AG04449 (cell line): Measurements from ENCODE around the gene ITIH1.

ENCODE experiments used
- CTCF ChIA-PET: fragments of 350-600 bp; formaldehyde crosslinking; extraction: SDS; loops from one replicate; lab custom pipeline; 2021; ENCODE audit warnings: antibody characterized with exemption; lab: Yijun Ruan, JAX
- POLR2A ChIA-PET: fragments of 400-600, 350-600 bp; formaldehyde crosslinking; extraction: SDS; loops from one replicate; lab custom pipeline; 2020; ENCODE audit warnings: antibody characterized with exemption, inconsistent platforms; lab: Yijun Ruan, JAX
- DNase-seq: peaks from one replicate; pipeline ENCODE4 v3.0.0-alpha.2; 2010; ENCODE audit warnings: low read depth, low spot score
- H3K4me3 ChIP-seq: 2 replicates; pipeline ENCODE4 v1.5.1; 2011; ENCODE audit warnings: low read depth, mild to moderate bottlenecking, control low read depth, low read length
- TF ChIP-seq, protein P1 (sequence below): IDR thresholded peaks from one replicate; pipeline ENCODE4 v1.5.1; 2011; ENCODE audit warnings: mild to moderate bottlenecking, moderate library complexity, low read length, control low read depth, inconsistent platforms; ENCODE audit not compliant: insufficient read depth; ENCODE audit errors: missing control alignments

Gene ITIH1

DNA sequence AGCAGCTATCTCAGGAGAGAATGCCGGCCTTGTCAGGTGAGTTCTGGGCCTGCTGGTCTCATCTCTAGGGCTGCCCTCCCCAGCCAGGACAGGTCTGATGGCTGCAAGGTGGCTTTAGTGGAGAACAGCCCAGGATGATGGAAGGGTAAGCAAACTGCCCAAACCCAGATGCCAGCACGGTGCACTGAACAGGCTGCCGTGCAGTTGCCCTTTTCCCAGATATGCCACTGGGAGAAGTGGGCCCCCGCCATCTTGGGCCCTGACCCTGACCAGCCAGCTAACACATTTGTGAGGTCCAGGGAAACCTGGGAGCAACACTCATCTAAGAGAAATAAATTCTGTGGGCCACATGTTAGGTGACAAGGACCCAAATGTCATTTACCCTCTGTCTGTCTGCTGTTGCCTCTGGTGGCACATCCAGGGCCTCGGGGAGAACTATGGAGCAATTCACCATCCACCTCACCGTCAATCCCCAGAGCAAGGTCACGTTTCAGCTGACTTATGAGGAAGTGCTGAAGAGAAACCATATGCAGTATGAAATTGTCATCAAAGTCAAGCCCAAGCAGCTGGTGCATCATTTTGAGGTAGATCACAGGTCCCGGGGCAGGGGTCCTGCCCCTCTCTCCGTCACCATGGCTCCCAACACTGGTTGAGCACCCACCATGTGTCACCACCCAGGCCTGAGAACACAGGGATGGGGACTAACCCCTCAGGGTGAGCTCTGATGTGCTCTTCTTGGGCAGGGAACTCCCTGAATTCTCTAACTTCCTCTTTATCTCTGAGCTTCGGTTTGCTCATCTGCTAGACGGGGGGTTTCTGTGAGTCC is 1.8 kb downstream of the ITIH1 start:
- ChIA-PET POLR2A (no interaction called here), CTCF (interaction anchor here (1.4 kb wide), 1 partner anchor 11 kb away, joined by 4 read pairs; no protein-coding TSS in a partner anchor)
- TF ChIP-seq, protein P1, sequence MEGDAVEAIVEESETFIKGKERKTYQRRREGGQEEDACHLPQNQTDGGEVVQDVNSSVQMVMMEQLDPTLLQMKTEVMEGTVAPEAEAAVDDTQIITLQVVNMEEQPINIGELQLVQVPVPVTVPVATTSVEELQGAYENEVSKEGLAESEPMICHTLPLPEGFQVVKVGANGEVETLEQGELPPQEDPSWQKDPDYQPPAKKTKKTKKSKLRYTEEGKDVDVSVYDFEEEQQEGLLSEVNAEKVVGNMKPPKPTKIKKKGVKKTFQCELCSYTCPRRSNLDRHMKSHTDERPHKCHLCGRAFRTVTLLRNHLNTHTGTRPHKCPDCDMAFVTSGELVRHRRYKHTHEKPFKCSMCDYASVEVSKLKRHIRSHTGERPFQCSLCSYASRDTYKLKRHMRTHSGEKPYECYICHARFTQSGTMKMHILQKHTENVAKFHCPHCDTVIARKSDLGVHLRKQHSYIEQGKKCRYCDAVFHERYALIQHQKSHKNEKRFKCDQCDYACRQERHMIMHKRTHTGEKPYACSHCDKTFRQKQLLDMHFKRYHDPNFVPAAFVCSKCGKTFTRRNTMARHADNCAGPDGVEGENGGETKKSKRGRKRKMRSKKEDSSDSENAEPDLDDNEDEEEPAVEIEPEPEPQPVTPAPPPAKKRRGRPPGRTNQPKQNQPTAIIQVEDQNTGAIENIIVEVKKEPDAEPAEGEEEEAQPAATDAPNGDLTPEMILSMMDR = no peak
- DNase-seq = no peak
- no peak overlapping the region for H3K4me3 ChIP-seq

DNA sequence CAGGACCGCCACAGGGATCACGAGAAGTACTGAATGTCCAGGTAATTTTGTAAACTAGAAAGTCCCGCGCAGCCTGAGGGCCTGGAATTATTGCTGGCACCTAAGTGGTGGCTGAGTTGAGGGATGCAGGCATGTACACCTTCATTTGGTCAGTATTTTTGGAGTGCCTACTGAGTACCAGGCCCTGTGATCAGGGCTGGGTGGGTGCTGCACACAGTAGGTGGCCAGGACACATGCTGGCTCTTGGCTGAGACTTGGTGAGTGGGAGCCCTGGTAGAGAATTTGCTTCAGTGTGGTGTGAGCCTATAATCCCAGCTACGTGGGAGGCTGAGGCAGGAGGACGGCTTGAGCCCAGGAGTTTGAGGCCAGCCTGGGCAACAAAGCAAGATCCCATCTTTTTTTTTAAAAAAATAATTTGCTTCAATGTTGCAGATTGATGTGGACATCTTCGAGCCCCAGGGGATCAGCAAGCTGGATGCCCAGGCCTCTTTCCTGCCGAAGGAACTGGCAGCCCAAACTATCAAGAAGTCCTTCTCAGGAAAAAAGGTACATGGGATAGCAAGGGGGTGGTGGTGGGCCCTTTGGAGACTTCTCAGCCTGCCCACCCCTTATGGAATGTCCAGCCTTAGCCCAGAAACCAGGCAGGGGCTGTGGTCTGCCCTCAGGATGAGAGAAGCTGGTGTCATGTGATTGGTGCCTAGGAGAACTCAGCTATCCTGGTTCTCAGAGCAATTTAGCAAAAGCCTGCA is 2.6 kb downstream of the ITIH1 start:
- ChIA-PET CTCF (interaction anchor here (1.4 kb wide), 1 partner anchor 10 kb away, joined by 4 read pairs; no protein-coding TSS in a partner anchor), POLR2A (no interaction called here)
- DNase-seq = no peak
- no peak overlapping the region for H3K4me3 ChIP-seq
- TF ChIP-seq, protein P1 = no peak

DNA sequence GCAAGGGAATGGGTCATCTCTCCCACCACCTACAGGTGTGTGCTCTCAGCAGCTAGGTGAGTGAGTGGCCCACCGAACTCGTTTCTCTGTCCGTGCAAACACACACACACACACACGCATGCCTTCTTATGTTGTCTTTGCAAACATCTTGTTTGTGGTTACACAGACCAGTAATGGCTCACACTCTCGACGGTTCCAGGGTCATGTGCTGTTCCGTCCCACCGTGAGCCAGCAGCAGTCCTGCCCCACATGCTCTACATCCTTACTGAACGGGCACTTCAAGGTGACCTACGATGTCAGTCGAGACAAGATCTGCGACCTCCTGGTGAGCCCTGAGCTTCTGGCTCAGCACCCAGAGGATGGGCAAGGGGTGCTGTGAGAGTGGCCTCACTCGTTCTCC is 4.3 kb downstream of the ITIH1 start:
- ChIA-PET CTCF (no interaction called here), POLR2A (no interaction called here)
- TF ChIP-seq, protein P1 = no peak
- no peak for DNase-seq
- H3K4me3 ChIP-seq = no peak overlapping the region

DNA sequence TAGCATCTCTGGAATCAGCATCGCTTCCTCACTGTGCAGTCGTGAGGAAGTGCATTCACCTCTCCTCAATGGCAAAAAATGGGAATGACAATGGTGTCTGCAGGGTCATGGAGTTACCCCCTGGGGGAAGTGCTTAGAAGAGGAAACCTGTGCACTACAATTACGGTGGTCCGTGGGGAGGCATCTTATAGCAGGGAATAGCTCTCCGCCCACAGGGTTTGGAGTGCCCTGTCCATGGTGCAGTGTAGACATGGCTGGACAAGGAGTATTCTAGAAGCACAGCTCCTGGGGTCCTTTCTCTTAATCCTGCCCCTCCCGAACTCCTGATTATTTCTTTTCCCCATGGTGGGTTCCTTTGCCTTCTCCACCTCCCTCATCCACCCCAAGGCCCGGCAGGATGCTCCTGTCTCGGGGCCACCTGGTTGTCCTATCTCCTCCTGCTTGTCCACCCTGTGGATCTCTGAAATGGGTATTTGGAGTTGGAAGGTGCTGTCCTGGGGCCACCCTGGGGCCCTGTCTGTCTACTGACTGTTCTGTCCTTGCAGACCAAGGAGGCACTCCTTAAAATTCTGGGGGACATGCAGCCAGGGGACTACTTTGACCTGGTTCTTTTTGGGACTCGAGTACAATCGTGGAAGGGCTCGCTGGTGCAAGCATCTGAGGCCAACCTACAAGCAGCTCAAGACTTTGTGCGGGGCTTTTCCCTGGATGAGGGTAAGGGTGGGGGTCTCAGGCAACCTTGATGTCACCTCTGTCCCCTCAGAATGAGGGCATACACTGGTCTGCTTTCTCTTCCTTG is 5.2 kb downstream of the ITIH1 start:
- TF ChIP-seq, protein P1 = no peak
- DNase-seq = no peak
- ChIA-PET POLR2A (no interaction called here), CTCF (interaction anchor here (1.0 kb wide), 1 partner anchor 152 kb away, joined by 3 read pairs; no protein-coding TSS in a partner anchor)
- H3K4me3 ChIP-seq = no peak overlapping the region

DNA sequence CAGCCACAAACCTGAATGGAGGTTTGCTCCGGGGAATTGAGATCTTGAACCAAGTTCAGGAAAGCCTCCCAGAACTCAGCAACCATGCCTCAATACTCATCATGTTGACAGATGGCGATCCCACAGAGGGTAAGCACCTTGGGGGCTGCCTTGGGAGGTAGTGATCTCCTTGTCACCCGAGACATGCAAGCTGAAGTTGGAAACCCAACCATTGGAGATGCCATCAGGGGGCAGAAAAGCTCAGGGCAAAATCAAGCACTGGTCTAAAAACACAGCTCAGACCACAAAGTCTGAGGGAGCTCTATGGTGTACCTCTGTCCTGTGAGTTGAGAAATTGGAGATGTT is 5.8 kb downstream of the ITIH1 start:
- ChIA-PET POLR2A (no interaction called here), CTCF (interaction anchor here (1.0 to 1.3 kb wide), 2 partner anchors 36 to 152 kb away, joined by 3 to 4 read pairs; no protein-coding TSS in a partner anchor)
- no peak overlapping the region for H3K4me3 ChIP-seq
- TF ChIP-seq, protein P1 = no peak
- no peak for DNase-seq
